ENCODE data around the gene INTS4.
"Not testable (repeated sequence)": the region's sequence is repeated elsewhere in the genome, so short reads cannot be mapped to it uniquely, and the experiment has no call there.

The INTS4 gene

GRCh38 chr11:77909277-77909676 is 85.2 kb downstream of the INTS4 start:
- DNase-seq (ENCODE audit: extremely low read depth, low read depth), result no peak
- no peak for TF ChIP-seq CTCF (IDR thresholded peaks at IDR 0.05; ENCODE audit: low read depth, low read length)

GRCh38 chr11:77908835-77909234 is 85.6 kb downstream of the INTS4 start:
- TF ChIP-seq CTCF (IDR thresholded peaks at IDR 0.05; ENCODE audit: low read depth, low read length), result no peak
- no peak for DNase-seq (ENCODE audit: extremely low read depth, low read depth)

GRCh38 chr11:77894949-77895348 is 99.5 kb downstream of the INTS4 start:
- not testable (repeated sequence) for DNase-seq (ENCODE audit: extremely low read depth, low read depth)

- not testable (repeated sequence) for DNase-seq (ENCODE audit: extremely low read depth, low read depth)
Observed at GRCh38 chr11:77891703-77892102, 102.8 kb downstream of the INTS4 start.

GRCh38 chr11:77891256-77891655 is 103.2 kb downstream of the INTS4 start:
- not testable (repeated sequence) for DNase-seq (ENCODE audit: extremely low read depth, low read depth)

- DNase-seq (ENCODE audit: extremely low read depth, low read depth), result not testable (repeated sequence)
Observed at GRCh38 chr11:77890619-77891056, 103.8 kb downstream of the INTS4 start.

- not testable (repeated sequence) for DNase-seq (ENCODE audit: extremely low read depth, low read depth)
Observed at GRCh38 chr11:77890100-77890614, 104.3 kb downstream of the INTS4 start.

GRCh38 chr11:77889045-77889444 is 105.4 kb downstream of the INTS4 start:
- not testable (repeated sequence) for DNase-seq (ENCODE audit: extremely low read depth, low read depth)

- TF ChIP-seq CTCF (IDR thresholded peaks at IDR 0.05; ENCODE audit: low read depth, low read length), result no peak
- no peak for DNase-seq (ENCODE audit: extremely low read depth, low read depth)
Observed at GRCh38 chr11:77886401-77886800, 108.1 kb downstream of the INTS4 start.

- no peak for TF ChIP-seq CTCF (IDR thresholded peaks at IDR 0.05; ENCODE audit: low read depth, low read length)
- no peak for DNase-seq (ENCODE audit: extremely low read depth, low read depth)
Observed at GRCh38 chr11:77884829-77885190, 109.7 kb downstream of the INTS4 start.

- no peak for TF ChIP-seq CTCF (IDR thresholded peaks at IDR 0.05; ENCODE audit: low read depth, low read length)
Observed at GRCh38 chr11:77884186-77884828, 110.2 kb downstream of the INTS4 start.

More at GRCh38 chr11:77884186-77884828, 110.2 kb downstream of the INTS4 start:
- DNase-seq (ENCODE audit: extremely low read depth, low read depth), result no peak

Data from AG09319 (cell line).